ENCODE measurements around the gene PJVK. TPM values are rescaled to one million over a fixed set of nuclear protein-coding genes. Genes with fewer than 3 reads are reported as not detected.

Gene PJVK
- total and polyA plus RNA-seq, 2 of the 13 experiments (the other 11 are each of a cell fraction or from before 2014, with no cell fraction given): 1.2 to 2.6 TPM

GRCh38 chr2:178413472-178414265, 37.5 kb upstream of the PJVK start (continued):
- TF ChIP-seq ZNF737 (CRISPR knock-in tag; IDR thresholded peaks at IDR 0.05; ENCODE audit: borderline replicate concordance) (no peak), ZNF512 (CRISPR knock-in tag; IDR thresholded peaks at IDR 0.05) (no peak), CENPT (CRISPR knock-in tag; IDR thresholded peaks at IDR 0.05; ENCODE audit: low read depth) (no peak), KLF13 (CRISPR knock-in tag; IDR thresholded peaks at IDR 0.05) (no peak), SNAI1 (CRISPR knock-in tag; IDR thresholded peaks at IDR 0.05; ENCODE audit: borderline replicate concordance) (peak; percentile 75; the same call in 1 of the 2 replicates), ATF1 (CRISPR knock-in tag; IDR thresholded peaks at IDR 0.05) (peak; percentile 79), NFAT5 (CRISPR knock-in tag; IDR thresholded peaks at IDR 0.05) (no peak)
- TF ChIP-seq, protein P1, sequence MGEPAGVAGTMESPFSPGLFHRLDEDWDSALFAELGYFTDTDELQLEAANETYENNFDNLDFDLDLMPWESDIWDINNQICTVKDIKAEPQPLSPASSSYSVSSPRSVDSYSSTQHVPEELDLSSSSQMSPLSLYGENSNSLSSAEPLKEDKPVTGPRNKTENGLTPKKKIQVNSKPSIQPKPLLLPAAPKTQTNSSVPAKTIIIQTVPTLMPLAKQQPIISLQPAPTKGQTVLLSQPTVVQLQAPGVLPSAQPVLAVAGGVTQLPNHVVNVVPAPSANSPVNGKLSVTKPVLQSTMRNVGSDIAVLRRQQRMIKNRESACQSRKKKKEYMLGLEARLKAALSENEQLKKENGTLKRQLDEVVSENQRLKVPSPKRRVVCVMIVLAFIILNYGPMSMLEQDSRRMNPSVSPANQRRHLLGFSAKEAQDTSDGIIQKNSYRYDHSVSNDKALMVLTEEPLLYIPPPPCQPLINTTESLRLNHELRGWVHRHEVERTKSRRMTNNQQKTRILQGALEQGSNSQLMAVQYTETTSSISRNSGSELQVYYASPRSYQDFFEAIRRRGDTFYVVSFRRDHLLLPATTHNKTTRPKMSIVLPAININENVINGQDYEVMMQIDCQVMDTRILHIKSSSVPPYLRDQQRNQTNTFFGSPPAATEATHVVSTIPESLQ (CRISPR knock-in tag; conservative IDR thresholded peaks at IDR 0.05): no peak
- TF ChIP-seq, protein P2, sequence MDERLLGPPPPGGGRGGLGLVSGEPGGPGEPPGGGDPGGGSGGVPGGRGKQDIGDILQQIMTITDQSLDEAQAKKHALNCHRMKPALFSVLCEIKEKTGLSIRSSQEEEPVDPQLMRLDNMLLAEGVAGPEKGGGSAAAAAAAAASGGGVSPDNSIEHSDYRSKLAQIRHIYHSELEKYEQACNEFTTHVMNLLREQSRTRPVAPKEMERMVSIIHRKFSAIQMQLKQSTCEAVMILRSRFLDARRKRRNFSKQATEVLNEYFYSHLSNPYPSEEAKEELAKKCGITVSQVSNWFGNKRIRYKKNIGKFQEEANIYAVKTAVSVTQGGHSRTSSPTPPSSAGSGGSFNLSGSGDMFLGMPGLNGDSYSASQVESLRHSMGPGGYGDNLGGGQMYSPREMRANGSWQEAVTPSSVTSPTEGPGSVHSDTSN (CRISPR knock-in tag; IDR thresholded peaks at IDR 0.05): no peak
- TF ChIP-seq, protein P3, sequence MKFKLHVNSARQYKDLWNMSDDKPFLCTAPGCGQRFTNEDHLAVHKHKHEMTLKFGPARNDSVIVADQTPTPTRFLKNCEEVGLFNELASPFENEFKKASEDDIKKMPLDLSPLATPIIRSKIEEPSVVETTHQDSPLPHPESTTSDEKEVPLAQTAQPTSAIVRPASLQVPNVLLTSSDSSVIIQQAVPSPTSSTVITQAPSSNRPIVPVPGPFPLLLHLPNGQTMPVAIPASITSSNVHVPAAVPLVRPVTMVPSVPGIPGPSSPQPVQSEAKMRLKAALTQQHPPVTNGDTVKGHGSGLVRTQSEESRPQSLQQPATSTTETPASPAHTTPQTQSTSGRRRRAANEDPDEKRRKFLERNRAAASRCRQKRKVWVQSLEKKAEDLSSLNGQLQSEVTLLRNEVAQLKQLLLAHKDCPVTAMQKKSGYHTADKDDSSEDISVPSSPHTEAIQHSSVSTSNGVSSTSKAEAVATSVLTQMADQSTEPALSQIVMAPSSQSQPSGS (CRISPR knock-in tag; IDR thresholded peaks at IDR 0.05): no peak
